Measurements from ENCODE around the gene PNPLA6.
A peak's percentile ranks its signal among the peaks of the same experiment; 100 is the strongest.

PNPLA6 gene

DNA sequence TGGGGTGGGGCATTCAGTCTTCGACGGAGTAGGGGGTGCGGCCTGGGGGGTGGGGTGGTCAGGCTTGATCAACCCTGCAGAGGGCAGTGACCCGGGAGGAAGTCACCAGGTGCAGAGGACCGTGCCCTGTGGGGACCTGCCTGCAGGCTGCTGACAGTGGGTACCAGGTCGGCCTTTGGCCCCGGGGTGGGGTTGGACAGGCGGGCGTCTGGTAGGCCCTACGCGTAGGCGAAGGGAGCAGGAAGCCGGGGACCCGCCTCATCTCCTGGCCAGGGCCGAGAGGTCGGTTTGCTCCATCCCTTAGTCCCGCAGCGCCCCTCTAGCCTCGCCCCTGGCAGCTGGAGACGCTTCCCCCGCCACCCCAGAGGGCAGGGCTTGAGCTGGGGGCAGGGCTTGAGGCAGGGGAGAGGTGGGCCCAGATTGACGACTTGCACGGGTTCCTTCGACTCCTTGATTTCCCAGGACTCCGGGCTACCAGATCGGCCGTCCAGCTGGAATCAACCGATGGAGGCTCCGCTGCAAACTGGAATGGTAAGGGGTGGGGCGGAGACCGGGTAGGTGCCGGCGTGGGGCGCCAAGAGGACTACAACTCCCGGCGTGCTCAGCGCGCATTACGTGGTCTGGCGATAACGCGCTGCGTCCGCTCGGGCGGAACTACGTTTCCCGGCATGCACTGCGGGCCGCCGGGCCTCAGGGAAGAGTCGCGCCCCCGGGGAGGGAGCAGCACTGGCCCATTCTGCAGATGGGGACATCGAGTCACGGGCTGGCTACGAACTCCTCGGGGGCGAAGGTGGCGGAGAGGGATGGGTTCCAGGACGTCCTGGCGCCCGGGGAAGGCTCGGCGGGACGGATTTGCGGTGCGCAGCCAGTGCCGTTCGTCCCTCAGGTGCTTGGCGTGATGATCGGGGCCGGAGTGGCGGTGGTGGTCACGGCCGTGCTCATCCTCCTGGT lies at the start of gene PNPLA6:
Gene PNPLA6 (plus strand): TSS at position 671 of the 951 bp plus-strand sequence. CDS start 72 bp downstream, at position 743.
- DNase-seq = peak; percentile 45 to 70

DNA sequence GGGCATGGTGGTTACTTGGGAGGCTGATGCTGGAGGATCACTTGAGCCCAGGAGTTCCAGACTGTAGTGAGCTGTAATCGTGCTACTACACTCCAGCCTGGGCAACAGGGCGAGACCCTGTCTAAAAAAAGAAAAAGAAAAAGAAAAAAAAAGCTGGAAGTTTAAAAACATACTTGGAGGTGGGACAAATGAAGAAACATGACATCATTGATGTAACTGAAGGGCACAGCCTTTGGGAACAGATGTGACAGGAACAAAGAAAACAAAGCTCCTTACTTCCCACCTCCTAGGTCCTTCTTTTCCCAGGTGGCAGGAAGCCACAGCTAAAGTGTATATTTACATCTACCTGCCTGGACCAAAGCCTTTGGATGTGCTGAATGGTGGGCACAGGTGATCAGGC lies 48.6 kb upstream of the PNPLA6 start:
- DNase-seq = no peak

DNA sequence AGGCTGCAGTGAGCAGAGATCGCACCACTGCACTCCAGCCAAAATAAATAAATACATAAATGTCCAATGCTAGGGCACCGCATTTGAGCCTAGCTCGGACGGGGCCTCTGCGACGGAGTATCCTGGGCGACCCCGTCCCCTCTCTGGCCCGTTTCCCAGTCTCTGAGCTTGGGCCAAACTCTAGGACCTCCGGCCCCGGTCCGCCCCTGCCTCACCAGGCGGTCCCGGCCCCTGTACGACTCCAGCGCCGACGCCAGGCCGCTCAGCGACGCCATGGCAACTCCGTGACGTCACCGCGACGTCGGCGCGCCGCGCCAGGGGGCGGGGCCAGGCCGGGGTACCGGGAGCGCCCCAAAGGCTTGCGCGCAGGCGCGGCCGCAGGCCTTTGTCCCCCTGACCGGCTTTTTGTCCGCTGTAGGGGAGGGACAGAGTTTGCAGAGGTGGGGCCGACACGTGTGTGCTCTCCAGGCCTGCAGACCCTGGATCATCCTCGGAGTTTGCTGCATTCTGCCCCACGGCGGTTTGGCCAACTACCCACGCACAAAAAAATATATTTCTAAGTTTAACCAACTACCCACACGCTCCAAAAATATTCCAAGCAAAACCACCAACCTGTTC lies 46.7 kb upstream of the PNPLA6 start, which contains the start of gene PEX11G:
Gene PEX11G (minus strand): TSS at position 300 of the 618 bp plus-strand sequence. CDS start 25 bp downstream, at position 275.
- peak; percentile 27 to 44 for DNase-seq

DNA sequence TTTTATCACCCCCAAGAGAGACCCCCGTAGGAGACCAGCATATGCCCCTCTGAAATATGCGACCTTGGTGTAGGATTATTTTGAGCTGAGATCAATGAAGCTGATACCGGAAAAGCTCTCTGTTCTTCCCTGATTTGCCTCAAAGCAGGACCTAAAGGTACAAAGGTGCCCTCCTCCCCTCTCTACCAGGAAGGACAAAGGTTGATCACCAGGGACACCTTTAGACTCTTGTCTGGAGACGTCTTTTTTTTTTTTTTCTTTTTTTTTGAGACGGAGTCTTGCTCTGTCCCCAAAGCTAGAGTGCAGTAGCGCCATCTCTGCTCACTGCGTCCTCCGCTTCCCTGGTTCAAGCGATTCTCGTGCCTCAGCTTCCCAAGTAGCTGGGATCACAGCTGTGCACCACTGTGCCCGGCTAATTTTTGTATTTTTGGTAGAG lies 45.9 kb upstream of the PNPLA6 start:
- DNase-seq = no peak

DNA sequence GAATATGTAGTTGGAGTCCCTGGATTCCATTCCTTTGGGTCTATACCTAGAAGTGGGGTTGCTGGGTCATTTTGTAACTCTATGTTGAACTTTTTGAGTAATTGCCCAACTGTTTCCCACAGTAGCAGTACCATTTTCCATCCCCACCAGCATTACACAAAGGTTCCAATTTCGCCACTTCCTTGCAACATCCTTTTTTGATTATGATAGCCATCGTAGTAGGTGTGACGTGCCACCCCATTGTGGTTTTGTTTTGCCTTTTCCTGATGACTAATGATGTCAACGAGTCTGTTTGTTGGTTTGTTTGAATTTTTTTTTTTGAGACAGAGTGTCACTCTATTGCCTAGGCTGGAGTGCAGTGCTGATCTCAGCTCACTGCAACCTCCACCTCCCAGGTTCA lies 43.4 kb upstream of the PNPLA6 start:
- no peak for DNase-seq

DNA sequence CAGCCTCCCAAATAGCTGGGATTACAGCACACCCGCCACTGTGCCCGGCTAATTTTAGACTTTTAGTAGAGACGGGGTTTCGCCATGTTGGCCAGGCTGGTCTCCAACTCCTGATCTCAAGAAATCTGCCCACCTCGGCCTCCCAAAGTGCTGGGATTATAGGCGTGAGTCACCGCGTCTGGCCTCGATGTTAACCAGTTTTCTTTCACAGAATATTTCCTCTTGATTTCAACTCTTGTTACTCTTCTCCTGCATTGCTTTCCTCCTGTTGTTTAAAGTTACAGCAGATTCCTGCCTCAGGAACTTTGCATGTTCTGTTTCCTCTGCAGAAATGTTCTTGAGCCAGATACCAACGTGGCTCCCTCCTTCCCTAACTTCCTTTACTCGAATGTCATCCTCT lies 43.0 kb upstream of the PNPLA6 start:
- no peak for DNase-seq

DNA sequence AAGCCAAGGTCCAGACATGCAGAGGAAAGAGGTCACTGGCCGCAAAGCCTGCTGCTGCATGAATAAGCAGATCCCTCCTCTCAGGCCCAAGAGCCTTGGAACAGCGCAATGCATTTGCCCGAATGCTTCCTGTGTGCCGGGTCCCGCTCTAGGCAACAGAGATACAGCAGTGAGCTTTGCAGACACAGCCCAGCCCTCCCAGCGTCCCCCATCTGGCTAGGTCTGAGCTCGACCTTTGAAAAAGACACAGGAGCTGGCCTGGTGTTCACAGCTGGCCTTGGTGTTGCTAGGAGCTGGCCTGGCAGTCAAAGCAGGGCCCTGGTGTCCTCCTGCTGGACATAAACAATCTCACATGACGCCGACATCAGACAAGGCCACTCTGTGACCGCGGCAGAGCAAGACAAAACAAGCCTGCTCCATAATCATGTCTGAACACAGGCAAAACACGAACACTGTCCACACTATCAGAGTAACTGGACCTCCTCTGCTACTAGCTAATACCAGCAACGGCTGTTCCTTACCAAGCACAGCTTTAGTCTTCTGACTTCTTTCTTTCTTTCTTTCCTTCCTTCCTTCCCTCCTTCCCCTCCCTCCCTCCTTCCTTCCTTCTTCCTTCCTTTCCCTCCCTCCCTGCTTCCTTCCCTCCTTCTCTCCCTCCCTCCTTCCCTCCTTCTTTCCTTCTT lies 41.0 kb upstream of the PNPLA6 start:
- no peak for DNase-seq

DNA sequence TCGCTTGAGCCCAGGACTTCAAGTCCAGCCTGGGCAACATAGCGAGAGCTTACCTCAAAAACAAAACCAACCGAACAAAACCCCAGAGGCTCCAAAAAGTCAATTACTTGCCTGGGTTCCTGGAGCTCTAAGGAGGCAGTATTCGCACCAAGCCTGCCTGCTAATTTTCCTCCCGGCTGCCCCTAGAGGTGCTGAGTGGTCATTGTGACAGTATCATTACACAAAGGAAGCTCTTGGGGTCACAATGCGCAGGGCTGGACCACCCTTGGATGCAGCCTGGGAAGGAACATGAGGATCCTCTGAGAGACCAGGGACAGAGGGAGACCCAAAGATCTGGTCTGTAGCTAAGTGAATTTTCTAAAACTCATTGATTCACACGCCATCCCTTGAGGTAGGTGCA lies 38.2 kb upstream of the PNPLA6 start:
- no peak for DNase-seq

DNA sequence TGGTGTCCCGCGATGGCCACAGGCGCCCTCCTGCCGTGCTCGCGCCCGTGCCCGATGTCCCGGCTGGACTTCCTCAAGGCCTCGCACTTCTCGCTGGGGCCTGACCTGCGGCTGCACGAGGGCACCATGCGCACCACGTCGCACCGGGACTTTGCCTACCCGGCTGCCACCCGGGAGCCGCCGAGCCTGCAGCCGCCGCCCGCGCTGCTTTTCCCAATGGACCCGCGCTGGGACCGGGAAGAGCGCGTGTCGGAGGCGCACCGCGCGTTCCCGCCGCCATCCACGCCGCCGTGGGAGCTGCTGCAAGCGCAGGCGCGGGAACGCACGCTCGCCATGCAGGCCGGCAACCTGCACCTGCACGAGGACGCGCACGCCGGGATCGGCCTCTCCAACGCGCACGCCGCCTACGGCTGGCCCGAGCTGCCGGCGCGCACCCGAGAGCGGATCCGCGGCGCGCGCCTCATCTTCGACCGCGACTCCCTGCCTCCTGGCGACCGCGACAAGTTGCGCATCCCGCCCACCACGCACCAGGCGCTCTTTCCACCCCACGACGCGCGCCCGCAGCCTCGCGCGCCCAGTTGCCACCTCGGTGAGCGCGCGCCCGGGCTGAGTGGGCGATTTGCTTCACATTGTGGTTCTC lies 34.6 kb upstream of the PNPLA6 start:
- DNase-seq = peak; percentile 8 to 42

DNA sequence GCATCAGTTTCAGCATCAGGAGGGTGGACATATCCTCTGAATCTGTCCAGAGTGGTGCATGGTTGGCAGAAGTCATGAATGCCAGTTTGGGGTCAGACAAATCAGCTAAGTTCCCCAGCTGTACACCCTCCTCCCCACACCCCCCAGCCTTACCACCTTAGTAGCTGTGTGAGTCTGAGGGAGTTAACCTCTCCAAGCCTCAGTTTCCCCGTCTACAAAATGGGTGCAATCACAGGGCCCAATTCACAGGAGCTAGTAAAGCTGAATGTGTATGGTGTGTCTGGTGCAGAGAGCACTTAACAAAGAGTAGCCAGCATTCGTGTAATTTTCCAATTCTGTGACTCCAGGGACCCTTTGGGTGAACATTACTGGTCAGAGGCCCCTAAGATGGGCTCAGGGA lies 33.0 kb upstream of the PNPLA6 start:
- no peak for DNase-seq

DNA sequence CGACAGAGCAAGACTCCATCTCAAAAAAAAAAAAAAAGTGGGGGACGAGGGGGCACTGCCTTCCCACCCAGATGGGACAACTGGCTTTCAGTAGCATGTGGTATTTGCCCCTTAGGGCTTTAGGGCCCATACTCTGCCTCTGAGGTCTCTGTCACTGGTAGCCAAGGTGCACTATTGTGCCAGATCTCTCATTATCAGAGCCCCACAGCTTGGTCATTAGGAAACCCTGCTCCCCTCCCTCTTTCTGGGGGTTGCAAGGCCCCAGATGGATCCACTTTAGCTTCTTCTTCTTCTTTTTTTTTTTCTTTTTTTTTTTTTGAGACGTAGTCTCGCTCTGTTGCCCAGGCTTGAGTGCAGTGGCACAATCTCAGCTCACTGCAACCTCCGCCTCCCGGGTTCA lies 30.8 kb upstream of the PNPLA6 start:
- no peak for DNase-seq

DNA sequence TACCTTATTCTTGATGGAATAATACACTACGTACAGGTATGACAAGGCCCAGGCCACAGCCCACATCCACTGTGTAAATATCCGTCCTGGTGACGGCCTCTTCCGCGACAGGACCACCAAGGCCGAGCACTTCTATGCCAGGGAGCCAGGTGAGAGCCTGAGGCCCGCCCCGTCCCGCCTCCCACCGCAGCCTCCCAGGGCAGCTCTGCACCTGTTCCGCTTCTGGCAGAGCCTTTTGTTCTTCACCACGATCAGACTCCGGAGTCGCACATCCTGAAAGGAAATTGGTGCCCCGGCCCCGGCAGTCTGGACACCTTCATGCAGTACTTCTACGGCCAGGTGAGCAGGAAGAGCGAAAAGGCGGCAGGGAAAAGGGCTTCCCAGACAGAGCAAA lies 30.2 kb upstream of the PNPLA6 start:
- DNase-seq = no peak

DNA sequence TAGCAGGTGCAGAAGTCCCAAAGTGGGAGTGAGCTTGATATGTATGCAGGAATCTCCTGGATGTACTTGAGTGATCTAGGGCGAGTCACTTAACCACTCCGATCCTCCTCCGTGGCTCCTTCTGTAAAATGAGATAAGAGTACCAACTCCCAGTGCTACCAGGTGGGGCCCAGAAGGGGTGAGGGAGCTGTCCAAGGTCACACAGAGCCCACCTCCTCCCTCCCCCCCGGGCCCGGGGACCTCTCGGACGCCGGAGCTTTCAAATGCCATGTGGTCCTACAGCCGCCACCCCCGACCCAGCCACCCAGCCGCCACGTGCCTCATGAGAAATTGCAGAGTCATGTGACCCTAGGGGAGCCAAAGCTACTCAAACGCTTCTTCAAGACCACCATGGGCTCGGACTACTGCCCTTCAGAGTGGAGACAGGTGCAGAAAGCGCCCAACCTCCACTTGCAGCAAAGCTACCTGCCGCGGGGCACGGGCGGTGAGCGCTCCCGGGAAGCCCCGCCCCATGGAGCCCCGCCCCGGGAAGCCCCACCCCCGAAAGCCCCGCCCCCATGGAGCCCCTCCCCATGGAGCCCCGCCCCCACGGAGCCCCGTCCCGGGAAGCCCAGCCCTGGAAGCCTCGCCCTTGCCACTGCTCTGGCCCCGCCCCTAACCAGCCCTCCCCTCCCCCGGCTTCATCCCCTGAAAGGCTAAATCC lies 29.7 kb upstream of the PNPLA6 start:
- DNase-seq = no peak

DNA sequence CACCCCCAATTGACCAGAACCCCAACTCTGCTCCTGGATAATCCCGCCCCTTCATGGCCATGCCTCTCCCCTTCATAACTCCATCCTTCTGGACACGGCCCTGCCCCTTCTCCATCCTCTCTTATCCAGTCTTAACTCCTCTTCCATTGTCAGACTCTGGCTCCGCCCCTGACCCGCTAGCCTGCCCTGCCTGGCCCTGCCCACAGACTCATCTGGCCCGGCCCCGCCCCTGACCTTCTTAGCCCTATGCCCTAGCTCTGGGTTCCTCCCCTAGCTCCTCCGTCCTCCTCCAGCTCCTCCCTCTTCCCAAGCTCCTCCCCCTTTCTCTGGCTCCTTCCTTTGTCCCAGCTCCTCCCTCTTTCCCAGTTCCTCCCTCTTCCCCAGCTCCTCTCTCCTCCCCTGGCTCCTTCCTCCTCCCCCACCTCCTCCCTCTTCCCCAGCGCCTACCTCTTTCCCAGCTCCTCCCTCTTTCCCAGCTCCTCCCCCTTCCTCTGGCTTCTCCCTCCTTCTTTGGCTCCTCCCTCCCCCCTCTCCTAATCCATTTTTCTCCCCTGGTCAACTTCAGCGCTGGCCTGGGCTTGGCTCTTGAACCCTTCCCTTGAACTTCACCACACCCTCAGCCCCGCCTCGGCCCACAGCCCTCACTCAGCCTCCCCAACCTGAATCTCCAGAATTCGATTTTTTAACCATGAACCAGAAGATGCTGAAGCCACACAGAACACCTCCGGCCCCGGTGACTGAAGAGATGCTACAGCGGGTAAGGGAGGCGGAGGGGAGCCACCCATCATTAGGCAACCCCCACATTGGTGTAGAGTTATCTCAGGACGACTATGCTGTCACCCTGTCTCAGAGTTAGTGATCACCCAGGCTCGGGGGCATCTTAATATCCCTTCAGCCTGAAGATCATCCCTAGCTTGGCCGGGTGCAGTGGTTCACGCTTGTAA lies 28.9 kb upstream of the PNPLA6 start:
- DNase-seq = peak; percentile 51 to 65

DNA sequence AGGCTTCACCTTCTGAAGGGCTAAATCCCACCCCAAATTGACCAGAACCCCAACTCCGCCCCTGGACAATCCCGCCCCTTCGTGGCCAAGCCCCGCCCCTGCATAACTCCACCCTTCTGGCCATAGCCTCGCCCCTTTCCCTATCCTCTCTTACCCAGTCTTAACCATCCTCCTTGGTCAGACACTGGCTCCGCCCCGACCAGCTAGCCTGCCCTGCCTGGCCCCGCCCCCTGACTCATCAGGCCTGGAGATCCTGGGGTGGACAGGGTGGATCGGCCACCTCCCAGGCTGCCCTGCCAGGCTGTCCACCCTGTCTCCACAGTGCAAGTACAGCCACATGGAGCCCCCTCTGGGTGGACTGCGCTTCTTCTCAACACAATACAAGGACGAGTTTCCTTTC lies 27.6 kb upstream of the PNPLA6 start:
- no peak for DNase-seq

DNA sequence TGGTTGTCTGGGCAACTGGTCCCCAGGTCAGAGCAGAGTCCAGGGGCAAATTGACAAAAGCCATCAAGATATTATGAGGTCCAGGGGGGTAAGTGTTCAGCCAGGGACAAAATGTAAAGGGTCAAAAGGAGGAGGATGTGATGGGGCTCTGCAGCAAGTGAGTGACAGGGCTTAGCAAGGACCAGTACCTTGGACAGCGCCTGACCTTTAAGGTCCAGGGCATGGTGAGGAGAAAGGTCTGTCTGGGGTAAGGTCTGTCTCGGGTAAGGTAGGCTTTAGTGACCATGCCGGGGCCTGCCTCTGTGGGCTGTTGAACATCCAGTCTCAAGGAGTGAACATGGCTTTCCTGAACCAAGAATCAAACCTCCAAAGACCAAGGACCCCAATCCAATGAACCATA lies 25.9 kb upstream of the PNPLA6 start:
- no peak for DNase-seq

DNA sequence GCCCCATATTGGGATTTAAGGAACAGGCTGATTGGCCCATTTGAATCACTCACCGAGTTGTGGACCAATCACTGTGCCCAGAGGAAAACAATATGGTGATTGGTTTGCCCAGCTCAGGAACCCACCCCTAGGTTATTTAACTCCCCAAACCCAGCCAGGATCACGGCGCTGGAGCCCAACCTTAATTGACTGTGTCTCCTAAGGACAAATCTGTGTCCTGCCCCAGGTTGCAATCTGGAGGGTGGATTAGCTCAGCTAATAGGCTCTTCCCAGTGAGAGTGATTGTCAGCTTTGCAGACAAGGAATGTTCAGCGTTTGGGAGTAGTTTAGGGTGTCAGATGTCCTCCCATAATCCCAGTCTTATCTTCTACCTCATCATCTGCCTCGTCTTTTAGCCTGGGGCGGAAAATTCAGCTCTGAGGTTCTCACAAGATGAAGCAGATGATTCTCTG lies 23.1 kb upstream of the PNPLA6 start:
- no peak for DNase-seq

DNA sequence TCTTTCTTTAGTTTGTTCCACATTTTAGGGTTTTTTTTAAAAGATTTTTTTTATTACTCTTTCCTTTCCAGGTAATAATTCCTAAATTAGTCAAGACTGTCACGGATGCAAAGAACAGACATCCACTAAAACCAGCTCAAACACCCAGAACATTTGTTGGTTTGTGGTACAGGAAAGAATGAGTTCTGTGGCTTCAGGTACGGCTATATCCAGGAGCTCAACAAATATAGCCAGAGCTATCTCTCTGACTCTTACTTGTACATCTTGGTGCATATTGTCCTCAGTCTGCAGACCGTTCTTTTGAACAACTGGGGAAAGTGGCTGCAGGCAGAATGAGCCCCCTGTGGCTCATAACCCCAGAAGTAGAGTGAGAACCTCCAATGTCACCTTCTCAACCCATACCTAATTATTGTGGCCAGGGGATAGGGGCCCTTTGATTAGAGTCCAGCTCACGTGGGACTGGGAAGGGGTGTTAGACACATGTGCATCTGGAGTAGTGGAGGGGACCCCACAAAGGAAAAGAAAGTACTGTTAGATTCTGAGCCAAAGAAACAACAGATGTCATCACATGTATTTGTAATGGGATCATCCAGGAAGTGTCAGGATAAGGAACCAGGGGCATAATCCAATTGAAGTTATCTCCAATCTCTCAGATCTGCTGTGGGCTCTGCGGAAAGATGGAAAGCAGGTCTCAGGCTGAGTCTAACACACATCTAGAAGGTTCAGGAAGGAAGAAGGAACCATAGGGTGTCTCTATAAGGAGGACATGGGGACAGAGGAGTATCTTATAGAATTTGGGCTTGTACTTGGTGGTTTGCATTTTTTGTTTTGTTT lies 21.5 kb upstream of the PNPLA6 start:
- DNase-seq = no peak

DNA sequence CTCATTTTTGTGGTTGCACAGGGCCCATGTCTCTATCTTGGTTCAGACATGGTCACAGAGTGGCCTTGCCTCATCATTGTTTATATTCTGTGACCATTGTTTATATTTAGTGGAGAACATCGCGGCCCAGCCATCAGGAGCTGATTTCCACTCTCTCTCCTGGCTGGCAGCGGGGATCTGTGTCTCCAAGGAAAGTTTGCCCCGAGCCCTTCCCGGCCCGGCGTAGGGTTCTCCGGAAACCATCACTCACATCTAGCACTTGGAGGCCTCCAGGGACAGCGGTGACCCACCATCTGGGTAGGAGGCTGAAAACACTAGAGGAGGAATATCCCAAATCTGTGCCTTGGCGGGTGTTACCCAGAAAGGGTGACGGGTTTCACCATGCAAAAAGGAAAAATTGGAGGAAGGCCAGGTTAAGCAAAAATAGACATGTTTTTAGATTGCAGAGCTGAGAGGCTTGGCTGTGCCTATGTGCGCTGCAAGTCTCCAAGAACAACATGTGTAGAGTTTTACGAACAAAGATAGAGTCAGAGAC lies 20.3 kb upstream of the PNPLA6 start:
- DNase-seq = no peak

DNA sequence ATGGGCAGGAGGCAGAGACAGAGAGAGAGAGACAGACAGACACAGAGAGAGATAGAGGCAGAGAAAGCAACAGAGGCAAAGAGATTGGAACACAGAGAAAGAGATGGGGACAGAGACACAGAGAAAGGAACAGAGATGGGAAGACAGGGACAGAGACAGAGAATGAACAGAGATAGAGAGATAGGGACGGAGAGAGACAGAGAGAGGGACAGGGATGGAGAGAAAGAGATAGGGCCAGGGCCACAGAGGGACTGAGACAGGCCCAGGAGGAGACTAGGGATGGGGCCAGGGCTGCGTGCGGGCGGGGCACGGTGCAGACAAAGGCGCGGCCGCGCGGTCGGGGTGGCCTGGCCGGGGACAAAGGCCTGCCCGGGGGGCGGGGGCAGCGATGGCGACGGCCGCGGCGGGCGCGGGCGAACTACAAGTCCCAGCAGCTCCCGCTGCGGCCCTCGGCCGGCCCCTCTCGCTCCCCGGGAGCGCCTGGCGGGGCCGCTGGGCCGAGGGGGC lies 19.8 kb upstream of the PNPLA6 start, which contains the start of gene ZNF358:
Gene ZNF358 (plus strand): TSS at position 459 of the 507 bp plus-strand sequence. CDS start 3,140 bp downstream, outside the sequence.
- peak in 1 of 2 experiments; percentile 44 for DNase-seq

Data from NCI-H187 (cell line).